Endothelial cell of umbilical vein (primary cell): ENCODE data around the gene VEZT. TPM values are rescaled to one million over a fixed set of nuclear protein-coding genes. Genes with fewer than 3 reads are reported as not detected.

Source experiments
- BruUV-seq: library from RNA; stranded (reverse); fragments of 400-500 nt; replicated peaks from 2 replicates; lab custom pipeline; 2021; lab: Mats Ljungman, UMichigan
- CTCF ChIA-PET: fragments of 300-600, 350-600 bp; sonication (Branson Sonifier 250); formaldehyde crosslinking; loops from one replicate; lab custom pipeline; 2021; ENCODE audit warnings: antibody characterized with exemption, inconsistent platforms; lab: Charles Lee
- POLR2A ChIA-PET: fragments of 300-600, 350-600 bp; sonication (Branson Sonifier 250); formaldehyde crosslinking; loops from one replicate; lab custom pipeline; 2021; ENCODE audit warnings: antibody characterized with exemption, inconsistent platforms; lab: Charles Lee
- DNase-seq: peaks from one replicate; pipeline ENCODE4 v3.0.0-alpha.2; 2011; ENCODE audit warnings: low read depth, low spot score
- FAIRE-seq: peaks from 2 replicates; lab custom pipeline; 2011; peaks lifted over from hg19 to GRCh38; lab: Jason Lieb, UNC
- H2AFZ ChIP-seq: 2 replicates; pipeline ENCODE4 v1.6.0; 2012; ENCODE audit warnings: low read depth, low read length, control low read depth, inconsistent platforms
- H3K27ac ChIP-seq: 2 replicates; pipeline ENCODE4 v1.5.1; 2011; ENCODE audit warnings: low read depth, mild to moderate bottlenecking, control low read depth, low read length, moderate library complexity; ENCODE audit not compliant: insufficient read depth
- H3K27me3 ChIP-seq, 2 experiments: 2 replicates each; pipeline versions ENCODE4 v1.6.0 to v1.6.1; 2011; ENCODE audit warnings: low read length in 2 of 2, mixed read lengths in 1 of 2; ENCODE audit not compliant: control insufficient read depth in 2 of 2, insufficient read depth in 2 of 2
- H3K36me3 ChIP-seq, 2 experiments: 2 replicates in 1 of 2; 3 replicates in 1 of 2; pipeline ENCODE4 v1.5.1; 2011; ENCODE audit warnings: low read length in 2 of 2, mild to moderate bottlenecking in 1 of 2, moderate library complexity in 1 of 2; ENCODE audit not compliant: control insufficient read depth in 2 of 2, insufficient read depth in 2 of 2; ENCODE audit errors: extremely low read depth in 1 of 2
- H3K4me1 ChIP-seq: 3 replicates; pipeline ENCODE4 v1.5.1; 2011; ENCODE audit warnings: mild to moderate bottlenecking, low read length; ENCODE audit not compliant: control insufficient read depth, insufficient read depth; ENCODE audit errors: extremely low read depth
- H3K4me2 ChIP-seq: 2 replicates; pipeline ENCODE4 v1.6.1; 2011; ENCODE audit warnings: low read length, control low read depth, mixed read lengths; ENCODE audit not compliant: insufficient read depth
- H3K4me3 ChIP-seq, 3 experiments: fragments of 200-600 bp in 1 of 3; sonication (generic), shearing (Covaris generic) in 1 of 3; replicated peaks in 1 of 3; 2 replicates each; pipeline ENCODE4 v1.5.1; 2011 to 2016; ENCODE audit warnings: control low read depth in 3 of 3, low read length in 3 of 3, mild to moderate bottlenecking in 2 of 3, inconsistent platforms in 1 of 3, low read depth in 1 of 3, moderate library complexity in 1 of 3; ENCODE audit not compliant: insufficient read depth in 1 of 3
- H3K79me2 ChIP-seq: 2 replicates; pipeline ENCODE4 v1.6.0; 2012; ENCODE audit warnings: low read length, inconsistent platforms; ENCODE audit not compliant: control insufficient read depth, insufficient read depth
- H3K9ac ChIP-seq: replicated peaks from 2 replicates; pipeline ENCODE3; 2011; ENCODE audit warnings: low read length, control low read depth; ENCODE audit not compliant: insufficient read depth; ENCODE audit errors: extremely low read depth
- H3K9me1 ChIP-seq: replicated peaks from 3 replicates; pipeline ENCODE4 v1.6.0; 2011; ENCODE audit warnings: mild to moderate bottlenecking, low read length; ENCODE audit not compliant: control insufficient read depth, insufficient read depth; ENCODE audit errors: extremely low read depth
- H3K9me3 ChIP-seq: replicated peaks from 2 replicates; pipeline ENCODE4 v1.5.1; 2012; ENCODE audit warnings: low read length, inconsistent platforms; ENCODE audit not compliant: control insufficient read depth, insufficient read depth
- H4K20me1 ChIP-seq: replicated peaks from 2 replicates; pipeline ENCODE3; 2011; ENCODE audit warnings: mild to moderate bottlenecking, low read length; ENCODE audit not compliant: control insufficient read depth, insufficient read depth; ENCODE audit errors: extremely low read depth
- EZH2 ChIP-seq: IDR thresholded peaks from 2 replicates; pipeline ENCODE4 v1.6.1; 2012; ENCODE audit warnings: borderline replicate concordance, low read depth, mild to moderate bottlenecking, moderate library complexity, low read length, inconsistent platforms; ENCODE audit not compliant: severe bottlenecking
- FOS ChIP-seq: IDR thresholded peaks from 2 replicates; pipeline ENCODE4 v1.6.1; 2011; ENCODE audit warnings: mild to moderate bottlenecking, low read length, moderate library complexity, borderline replicate concordance; ENCODE audit not compliant: insufficient read depth
- GATA2 ChIP-seq: IDR thresholded peaks from 2 replicates; pipeline ENCODE4 v1.7.0; 2011; ENCODE audit warnings: low read depth, mild to moderate bottlenecking, moderate library complexity, mixed read lengths, low read length; ENCODE audit not compliant: insufficient read length, insufficient read depth
- JUN ChIP-seq: IDR thresholded peaks from 2 replicates; pipeline ENCODE4 v1.6.1; 2011; ENCODE audit warnings: borderline replicate concordance, low read depth; ENCODE audit not compliant: insufficient read length, insufficient read depth
- MYC ChIP-seq: IDR thresholded peaks from one replicate; pipeline ENCODE4 v1.6.1; 2011; ENCODE audit warnings: mild to moderate bottlenecking, low read depth, low read length
- POLR2A ChIP-seq: IDR thresholded peaks from 2 replicates; pipeline ENCODE4 v1.6.1; 2012; ENCODE audit warnings: low read depth, mild to moderate bottlenecking, control low read depth, low read length
- POLR2AphosphoS5 ChIP-seq: IDR thresholded peaks from 2 replicates; pipeline ENCODE4 v1.6.1; 2012; ENCODE audit warnings: low read depth, mild to moderate bottlenecking, control low read depth, low read length, moderate library complexity; ENCODE audit not compliant: insufficient read depth
- dilution Hi-C: fragments of 300-500 bp; cut with MboI; formaldehyde crosslinking; loops from one replicate; pipeline ENCODE4 v1.15.0; 2019; ENCODE audit warnings: low sequenced_read_pairs; ENCODE audit not compliant: extremely low pct_ligation_motif_present
- intact Hi-C: fragments of 100-400 bp; cut with micrococcal nuclease; formaldehyde crosslinking; loops from one replicate; pipeline ENCODE4 v1.10.0; 2022
- polyA plus RNA-seq, 4 experiments: library from polyadenylated mRNA; depleted of rRNA in 3 of 4; stranded (reverse) in 3 of 4; unstranded in 1 of 4; fragments of >200 nt; gene quantifications; 2 replicates each; pipeline versions ENCODE4 v1.2.1 to v1.2.3, GENCODE V29; 2011 to 2012; ENCODE audit warnings: missing spikeins in 1 of 4
- total RNA-seq: library from RNA; stranded (reverse); gene quantifications from 2 replicates; pipeline ENCODE4 v1.2.3, GENCODE V29; 2021
- TF ChIP-seq, protein P1 (sequence below): IDR thresholded peaks from 2 replicates; pipeline ENCODE4 v1.6.1; 2011; ENCODE audit not compliant: insufficient read depth, insufficient read length
- TF ChIP-seq, protein P2 (sequence below), 2 donors: IDR thresholded peaks; 1 replicate in 1 of 2; 2 replicates in 1 of 2; pipeline ENCODE4 v1.5.1; 2011; ENCODE audit warnings: low read length in 2 of 2, mild to moderate bottlenecking in 2 of 2, moderate library complexity in 2 of 2, control low read depth in 1 of 2, inconsistent platforms in 1 of 2, low read depth in 1 of 2; ENCODE audit not compliant: insufficient read depth in 1 of 2; ENCODE audit errors: extremely low read depth in 1 of 2

The VEZT gene
- total and polyA plus RNA-seq, 2 donors (not counting 3 experiments of a cell fraction or from before 2014, with no cell fraction given) = 57.8 to 91.3 TPM

- TF ChIP-seq EZH2 (no peak), POLR2AphosphoS5 (no peak), GATA2 (no peak), FOS (no peak), POLR2A (no peak), JUN (no peak), MYC (no peak)
- TF ChIP-seq, protein P1, sequence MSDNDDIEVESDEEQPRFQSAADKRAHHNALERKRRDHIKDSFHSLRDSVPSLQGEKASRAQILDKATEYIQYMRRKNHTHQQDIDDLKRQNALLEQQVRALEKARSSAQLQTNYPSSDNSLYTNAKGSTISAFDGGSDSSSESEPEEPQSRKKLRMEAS = no peak
- TF ChIP-seq, protein P2, sequence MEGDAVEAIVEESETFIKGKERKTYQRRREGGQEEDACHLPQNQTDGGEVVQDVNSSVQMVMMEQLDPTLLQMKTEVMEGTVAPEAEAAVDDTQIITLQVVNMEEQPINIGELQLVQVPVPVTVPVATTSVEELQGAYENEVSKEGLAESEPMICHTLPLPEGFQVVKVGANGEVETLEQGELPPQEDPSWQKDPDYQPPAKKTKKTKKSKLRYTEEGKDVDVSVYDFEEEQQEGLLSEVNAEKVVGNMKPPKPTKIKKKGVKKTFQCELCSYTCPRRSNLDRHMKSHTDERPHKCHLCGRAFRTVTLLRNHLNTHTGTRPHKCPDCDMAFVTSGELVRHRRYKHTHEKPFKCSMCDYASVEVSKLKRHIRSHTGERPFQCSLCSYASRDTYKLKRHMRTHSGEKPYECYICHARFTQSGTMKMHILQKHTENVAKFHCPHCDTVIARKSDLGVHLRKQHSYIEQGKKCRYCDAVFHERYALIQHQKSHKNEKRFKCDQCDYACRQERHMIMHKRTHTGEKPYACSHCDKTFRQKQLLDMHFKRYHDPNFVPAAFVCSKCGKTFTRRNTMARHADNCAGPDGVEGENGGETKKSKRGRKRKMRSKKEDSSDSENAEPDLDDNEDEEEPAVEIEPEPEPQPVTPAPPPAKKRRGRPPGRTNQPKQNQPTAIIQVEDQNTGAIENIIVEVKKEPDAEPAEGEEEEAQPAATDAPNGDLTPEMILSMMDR (IDR thresholded peaks at IDR 0.05; ENCODE audit: extremely low read depth in 1 of 2, insufficient read depth in 1 of 2, low read depth in 1 of 2, low read length in 2 of 2) = no peak
- peak overlapping the region in 1 of 3 experiments; percentile 41 for H3K4me3 ChIP-seq
- H3K4me2 ChIP-seq = peak overlapping the region; percentile 93
- no peaks in the 10 kb centered on the region for H3K9me3 ChIP-seq
- H4K20me1 ChIP-seq = peaks cover 3% of the 10 kb centered on the region
- H3K27ac ChIP-seq = peak overlapping the region; percentile 37
- no peak overlapping the region for H2AFZ ChIP-seq
- ChIA-PET CTCF (interaction anchor here (1.0 to 2.6 kb wide), 3 partner anchors 10 to 35 kb away, joined by 3 to 11 read pairs (median 5); partner anchors contain the start of genes FGD6 and VEZT), POLR2A (no interaction called here)
- H3K36me3 ChIP-seq = peaks cover 0 to 15% of the 10 kb centered on the region in 2 experiments
- peaks cover 37% of the 10 kb centered on the region for H3K4me1 ChIP-seq
- BruUV-seq = no TSS peak
- H3K9me1 ChIP-seq = no peaks in the 10 kb centered on the region
- no peaks in the 10 kb centered on the region for H3K27me3 ChIP-seq
- peaks cover 92% of the 10 kb centered on the region for H3K79me2 ChIP-seq
- H3K9ac ChIP-seq = peak overlapping the region; percentile 55
- intact Hi-C loops = no loop called here
- FAIRE-seq = peak; percentile 49
- dilution Hi-C loops = no loop called here
- peak; percentile 48 for DNase-seq
These were observed 10.3 kb downstream of the VEZT start for GRCh38 chr12:95227818-95228356.
